Gastrocnemius medialis (tissue), 4 donors: Measurements from ENCODE around the gene CASZ1.

Experiments
- CTCF ChIP-seq, 5 experiments: fragments of 450-650 bp in 3 of 5; fragments of 200-600 bp in 2 of 5; sonication (generic) in 2 of 5; IDR thresholded peaks in 4 of 5; conservative IDR thresholded peaks in 1 of 5; 1 replicate in 4 of 5; 2 replicates in 1 of 5; pipeline ENCODE4 v1.5.1; 2016 to 2019; ENCODE audit warnings: antibody characterized with exemption in 5 of 5, mild to moderate bottlenecking in 3 of 5, moderate library complexity in 3 of 5
- POLR2A ChIP-seq, 2 donors: fragments of 450-650 bp; IDR thresholded peaks; one replicate each; pipeline ENCODE4 v1.6.1; 2017; ENCODE audit warnings: antibody characterized with exemption in 2 of 2, mild to moderate bottlenecking in 2 of 2, moderate library complexity in 2 of 2

DNA sequence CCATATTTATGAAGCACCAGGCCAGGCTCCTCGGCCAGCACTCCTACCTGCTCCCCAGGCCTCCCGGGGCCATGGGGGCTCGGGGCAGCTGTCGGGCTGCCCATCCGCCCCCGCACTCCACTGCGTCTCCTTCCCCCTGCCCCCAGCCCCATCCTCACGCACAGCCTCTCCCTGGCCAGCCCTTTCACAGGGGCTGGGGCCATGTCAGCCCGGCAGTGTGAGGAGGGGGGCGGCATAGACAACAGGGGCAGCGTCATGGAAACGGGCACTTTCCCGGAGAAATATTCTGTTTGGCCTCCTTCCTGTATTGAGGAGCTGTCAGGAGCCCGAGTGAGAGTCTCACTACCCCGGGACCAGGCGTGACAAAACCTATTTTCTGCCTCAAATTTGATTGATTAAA, 87.3 kb downstream of the CASZ1 start:
- no peak for TF ChIP-seq CTCF (IDR thresholded peaks at IDR 0.05 in 4 of 5, conservative IDR thresholded peaks at IDR 0.05 in 1 of 5)
- TF ChIP-seq POLR2A (IDR thresholded peaks at IDR 0.05) = no peak
